HL-60 (cell line): ENCODE data around the gene S1PR3.

ENCODE experiments used
- DNase-seq, 2 experiments: peaks; one replicate each; pipeline ENCODE4 v3.0.0-alpha.2; 2010 to 2020; ENCODE audit warnings: low read depth in 1 of 2, low spot score in 1 of 2
- H3K27ac ChIP-seq: fragments of 250-450 bp; sonication (Bioruptor Pico); replicated peaks from 2 replicates; pipeline ENCODE4 v1.5.1; 2020; ENCODE audit warnings: mild to moderate bottlenecking, moderate library complexity
- H3K27me3 ChIP-seq: fragments of 250-450 bp; sonication (Bioruptor Pico); 2 replicates; pipeline ENCODE4 v1.5.1; 2021; ENCODE audit warnings: mild to moderate bottlenecking, moderate library complexity; ENCODE audit not compliant: insufficient read depth, poor library complexity, severe bottlenecking
- H3K4me3 ChIP-seq: replicated peaks from 2 replicates; pipeline ENCODE4 v1.5.1; 2011; ENCODE audit warnings: mild to moderate bottlenecking, control low read depth, low read length; ENCODE audit not compliant: insufficient read depth
- GABPA ChIP-seq: IDR thresholded peaks from 2 replicates; pipeline ENCODE4 v1.6.1; 2012; ENCODE audit warnings: low read depth
- POLR2AphosphoS5 ChIP-seq: IDR thresholded peaks from 2 replicates; pipeline ENCODE4 v1.6.1; 2012; ENCODE audit warnings: low read depth
- SPI1 ChIP-seq: IDR thresholded peaks from 2 replicates; pipeline ENCODE4 v1.6.1; 2012; ENCODE audit warnings: low read depth, mild to moderate bottlenecking, borderline replicate concordance
- TF ChIP-seq, protein P1 (sequence below): IDR thresholded peaks from 2 replicates; pipeline ENCODE4 v1.6.1; 2012; ENCODE audit warnings: low read depth; ENCODE audit not compliant: insufficient replicate concordance
- TF ChIP-seq, protein P2 (sequence below): IDR thresholded peaks from one replicate; pipeline ENCODE4 v1.5.1; 2011; ENCODE audit warnings: low read length, control low read depth, inconsistent platforms; ENCODE audit not compliant: insufficient read depth

The S1PR3 gene

DNA sequence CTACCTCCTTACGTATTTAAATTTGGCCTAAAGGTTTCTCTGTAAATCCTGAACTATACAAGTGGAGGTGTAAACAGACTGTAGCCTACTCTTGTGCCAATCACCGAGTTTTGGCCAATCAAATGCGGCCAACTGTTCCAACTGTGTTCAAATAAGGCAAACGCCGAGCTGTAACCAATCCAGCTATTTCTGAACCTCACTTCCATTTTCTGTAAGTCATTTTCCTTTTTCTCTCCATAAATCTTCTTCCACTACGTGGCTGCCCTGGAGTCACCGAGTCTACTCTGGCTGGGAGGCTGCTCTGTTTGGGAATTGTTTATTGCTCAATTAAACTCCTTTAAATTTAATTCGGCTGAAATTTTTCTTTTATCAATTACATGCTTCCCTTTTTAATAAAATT lies 58.4 kb downstream of the S1PR3 start:
- Histone ChIP-seq H3K4me3 (no peak overlapping the region), H3K27me3 (no peaks in the 10 kb centered on the region), H3K27ac (no peak overlapping the region)
- no peak for DNase-seq
- TF ChIP-seq, protein P1, sequence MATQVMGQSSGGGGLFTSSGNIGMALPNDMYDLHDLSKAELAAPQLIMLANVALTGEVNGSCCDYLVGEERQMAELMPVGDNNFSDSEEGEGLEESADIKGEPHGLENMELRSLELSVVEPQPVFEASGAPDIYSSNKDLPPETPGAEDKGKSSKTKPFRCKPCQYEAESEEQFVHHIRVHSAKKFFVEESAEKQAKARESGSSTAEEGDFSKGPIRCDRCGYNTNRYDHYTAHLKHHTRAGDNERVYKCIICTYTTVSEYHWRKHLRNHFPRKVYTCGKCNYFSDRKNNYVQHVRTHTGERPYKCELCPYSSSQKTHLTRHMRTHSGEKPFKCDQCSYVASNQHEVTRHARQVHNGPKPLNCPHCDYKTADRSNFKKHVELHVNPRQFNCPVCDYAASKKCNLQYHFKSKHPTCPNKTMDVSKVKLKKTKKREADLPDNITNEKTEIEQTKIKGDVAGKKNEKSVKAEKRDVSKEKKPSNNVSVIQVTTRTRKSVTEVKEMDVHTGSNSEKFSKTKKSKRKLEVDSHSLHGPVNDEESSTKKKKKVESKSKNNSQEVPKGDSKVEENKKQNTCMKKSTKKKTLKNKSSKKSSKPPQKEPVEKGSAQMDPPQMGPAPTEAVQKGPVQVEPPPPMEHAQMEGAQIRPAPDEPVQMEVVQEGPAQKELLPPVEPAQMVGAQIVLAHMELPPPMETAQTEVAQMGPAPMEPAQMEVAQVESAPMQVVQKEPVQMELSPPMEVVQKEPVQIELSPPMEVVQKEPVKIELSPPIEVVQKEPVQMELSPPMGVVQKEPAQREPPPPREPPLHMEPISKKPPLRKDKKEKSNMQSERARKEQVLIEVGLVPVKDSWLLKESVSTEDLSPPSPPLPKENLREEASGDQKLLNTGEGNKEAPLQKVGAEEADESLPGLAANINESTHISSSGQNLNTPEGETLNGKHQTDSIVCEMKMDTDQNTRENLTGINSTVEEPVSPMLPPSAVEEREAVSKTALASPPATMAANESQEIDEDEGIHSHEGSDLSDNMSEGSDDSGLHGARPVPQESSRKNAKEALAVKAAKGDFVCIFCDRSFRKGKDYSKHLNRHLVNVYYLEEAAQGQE = no peak
- TF ChIP-seq, protein P2, sequence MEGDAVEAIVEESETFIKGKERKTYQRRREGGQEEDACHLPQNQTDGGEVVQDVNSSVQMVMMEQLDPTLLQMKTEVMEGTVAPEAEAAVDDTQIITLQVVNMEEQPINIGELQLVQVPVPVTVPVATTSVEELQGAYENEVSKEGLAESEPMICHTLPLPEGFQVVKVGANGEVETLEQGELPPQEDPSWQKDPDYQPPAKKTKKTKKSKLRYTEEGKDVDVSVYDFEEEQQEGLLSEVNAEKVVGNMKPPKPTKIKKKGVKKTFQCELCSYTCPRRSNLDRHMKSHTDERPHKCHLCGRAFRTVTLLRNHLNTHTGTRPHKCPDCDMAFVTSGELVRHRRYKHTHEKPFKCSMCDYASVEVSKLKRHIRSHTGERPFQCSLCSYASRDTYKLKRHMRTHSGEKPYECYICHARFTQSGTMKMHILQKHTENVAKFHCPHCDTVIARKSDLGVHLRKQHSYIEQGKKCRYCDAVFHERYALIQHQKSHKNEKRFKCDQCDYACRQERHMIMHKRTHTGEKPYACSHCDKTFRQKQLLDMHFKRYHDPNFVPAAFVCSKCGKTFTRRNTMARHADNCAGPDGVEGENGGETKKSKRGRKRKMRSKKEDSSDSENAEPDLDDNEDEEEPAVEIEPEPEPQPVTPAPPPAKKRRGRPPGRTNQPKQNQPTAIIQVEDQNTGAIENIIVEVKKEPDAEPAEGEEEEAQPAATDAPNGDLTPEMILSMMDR = no peak
- TF ChIP-seq SPI1 (no peak), POLR2AphosphoS5 (no peak), GABPA (no peak)

DNA sequence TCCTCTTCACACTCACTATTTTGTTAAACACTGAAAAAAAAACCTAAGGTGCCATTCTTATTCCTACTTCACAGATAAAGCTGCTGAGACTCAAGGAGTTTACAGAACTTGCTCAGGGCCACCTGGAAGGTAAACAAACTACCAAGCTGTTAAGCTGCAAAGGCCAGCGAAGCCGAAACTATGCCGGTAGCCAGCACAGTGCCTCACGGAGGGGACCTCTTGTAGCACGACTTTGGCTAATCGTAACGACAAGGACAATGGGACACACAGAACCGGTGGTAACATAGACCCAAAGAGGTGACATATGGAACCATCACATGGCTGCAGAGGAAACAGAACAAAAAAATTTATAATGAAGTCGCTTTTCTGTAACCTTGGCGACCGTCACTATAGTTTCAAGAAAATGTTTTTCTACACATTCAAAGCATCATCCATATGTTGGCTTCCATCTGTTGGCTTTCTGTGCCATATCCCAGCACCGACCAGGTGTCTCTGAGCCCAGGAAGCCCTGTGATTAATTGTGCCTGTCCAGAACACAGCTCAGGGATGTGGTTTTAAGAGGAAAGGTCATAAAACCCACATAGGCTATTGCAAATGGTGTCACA lies 60.3 kb downstream of the S1PR3 start:
- no peak overlapping the region for H3K4me3 ChIP-seq
- DNase-seq = no peak
- TF ChIP-seq, protein P1 = no peak
- TF ChIP-seq GABPA = no peak
- TF ChIP-seq, protein P2 = no peak
- TF ChIP-seq POLR2AphosphoS5 = no peak
- no peak for TF ChIP-seq SPI1
- no peaks in the 10 kb centered on the region for H3K27me3 ChIP-seq
- no peak overlapping the region for H3K27ac ChIP-seq

DNA sequence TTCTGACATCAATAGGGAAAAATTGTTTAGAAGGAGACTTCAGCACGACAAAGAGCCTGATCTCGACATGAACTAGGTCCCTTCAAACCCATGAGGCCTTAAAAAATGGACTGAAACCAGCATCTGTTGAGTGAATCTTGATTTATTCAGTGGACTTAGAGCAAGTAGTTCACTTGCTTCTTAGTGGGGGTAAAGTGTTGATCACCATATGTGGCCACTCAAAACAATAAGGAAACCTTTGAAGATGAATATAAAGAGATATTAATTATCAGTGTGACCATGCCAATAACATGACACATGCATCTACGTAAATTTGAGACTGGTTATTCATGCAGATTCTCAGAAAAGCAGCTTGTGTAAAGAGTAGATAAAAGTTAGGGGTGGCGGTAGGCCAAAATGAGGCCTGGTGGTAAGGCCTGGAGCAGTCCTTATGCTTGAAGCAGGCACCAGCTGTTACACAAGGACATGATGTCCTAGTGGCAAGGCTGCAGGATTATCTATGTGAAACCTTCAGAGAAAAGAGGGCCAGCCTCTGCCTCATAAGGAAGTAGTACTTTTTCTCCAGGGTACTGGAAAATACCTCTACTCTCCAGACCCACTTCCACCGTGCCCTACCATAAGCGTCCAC lies 61.3 kb downstream of the S1PR3 start:
- H3K27ac ChIP-seq = no peak overlapping the region
- H3K4me3 ChIP-seq = no peak overlapping the region
- H3K27me3 ChIP-seq = no peaks in the 10 kb centered on the region
- DNase-seq = no peak
- no peak for TF ChIP-seq SPI1
- TF ChIP-seq, protein P2 = no peak
- TF ChIP-seq GABPA = no peak
- no peak for TF ChIP-seq POLR2AphosphoS5
- TF ChIP-seq, protein P1 = no peak
